GM21526 (cell line): ENCODE data around the gene SERPINE3.

ENCODE experiments used
- ATAC-seq: cut with Tn5 transposase; IDR thresholded peaks from one replicate; pipeline ENCODE4 v1.9.1; 2021; ENCODE audit warnings: moderate library complexity; ENCODE audit not compliant: unreplicated experiment, low FRiP score

The SERPINE3 gene

GRCh38 chr13:51359352-51359751, 19.9 kb downstream of the SERPINE3 start:
- ATAC-seq: no peak

DNA sequence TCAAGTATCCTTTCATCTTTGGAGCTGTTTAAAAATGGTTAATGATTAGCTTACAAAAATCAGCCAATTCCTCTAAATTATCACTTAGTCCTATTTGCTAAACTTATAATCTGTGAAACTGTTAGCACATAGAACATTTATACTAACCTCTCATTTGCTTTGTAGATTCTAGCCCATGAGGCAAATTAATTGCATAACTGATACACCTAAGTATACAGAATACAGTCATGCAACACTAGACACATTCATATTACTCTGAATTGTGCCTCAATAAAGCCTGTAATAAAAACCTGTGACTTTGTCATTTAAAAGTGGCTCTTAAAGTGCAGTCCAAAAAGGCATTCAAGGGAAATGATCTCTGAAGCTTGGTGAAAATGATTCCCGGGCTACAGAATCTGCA, 21.0 kb downstream of the SERPINE3 start:
- no peak for ATAC-seq

- ATAC-seq: no peak
These were observed 21.6 kb downstream of the SERPINE3 start for GRCh38 chr13:51361106-51361505.

- ATAC-seq: no peak
These were observed 24.1 kb downstream of the SERPINE3 start for GRCh38 chr13:51363625-51364024.

DNA sequence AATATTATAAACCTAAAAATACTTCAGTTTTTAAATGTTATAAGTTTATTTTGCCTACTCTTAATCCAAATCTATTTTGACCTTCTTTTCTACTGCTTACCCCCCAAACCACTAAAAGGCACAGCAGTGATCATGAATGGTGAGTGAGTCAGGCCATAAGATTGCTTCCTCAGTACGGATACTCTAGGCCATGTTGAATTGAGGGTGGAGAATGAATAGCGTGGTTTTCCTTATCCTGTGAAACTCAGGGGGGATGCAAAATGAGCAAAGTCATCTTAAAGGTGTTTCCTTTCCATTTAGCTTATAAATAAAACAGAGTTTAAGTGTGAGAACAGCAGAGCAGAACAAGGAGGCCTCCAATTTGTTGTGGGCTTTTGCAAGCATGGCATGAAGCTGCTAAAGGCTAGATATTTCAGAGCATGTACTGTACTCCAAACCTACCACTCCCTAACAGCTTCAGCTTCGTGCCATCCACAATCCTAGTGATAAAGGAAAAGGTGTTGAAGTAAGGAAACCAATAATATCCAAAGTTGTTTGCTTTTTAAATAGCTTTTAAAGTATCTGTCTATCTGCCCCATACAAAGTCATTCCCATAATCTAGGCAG, 25.0 kb downstream of the SERPINE3 start:
- no peak for ATAC-seq

DNA sequence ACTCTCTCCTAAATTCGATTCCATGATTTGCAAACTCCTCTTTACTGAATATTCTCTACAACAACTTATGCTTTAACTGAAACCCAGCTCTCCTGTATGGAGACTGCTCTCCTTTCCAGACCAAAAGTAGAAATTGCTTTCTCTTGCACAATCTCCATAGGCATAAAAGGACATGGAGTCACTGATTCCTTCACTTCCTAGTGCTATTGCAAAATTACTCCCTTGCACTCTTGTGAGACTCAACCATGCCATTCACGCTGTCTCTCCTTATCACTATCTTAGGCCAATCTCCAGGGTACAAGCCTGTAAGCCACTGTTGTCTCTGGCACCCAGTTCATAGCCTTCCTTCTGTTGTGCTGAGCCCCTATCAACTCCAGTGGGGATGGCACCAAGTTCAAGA, 30.6 kb downstream of the SERPINE3 start:
- no peak for ATAC-seq

GRCh38 chr13:51370811-51371210, 31.3 kb downstream of the SERPINE3 start:
- no peak for ATAC-seq

- ATAC-seq: no peak
These were observed 32.4 kb downstream of the SERPINE3 start for GRCh38 chr13:51371768-51372399.

GRCh38 chr13:51373451-51373850, 34.0 kb downstream of the SERPINE3 start:
- ATAC-seq: no peak

DNA sequence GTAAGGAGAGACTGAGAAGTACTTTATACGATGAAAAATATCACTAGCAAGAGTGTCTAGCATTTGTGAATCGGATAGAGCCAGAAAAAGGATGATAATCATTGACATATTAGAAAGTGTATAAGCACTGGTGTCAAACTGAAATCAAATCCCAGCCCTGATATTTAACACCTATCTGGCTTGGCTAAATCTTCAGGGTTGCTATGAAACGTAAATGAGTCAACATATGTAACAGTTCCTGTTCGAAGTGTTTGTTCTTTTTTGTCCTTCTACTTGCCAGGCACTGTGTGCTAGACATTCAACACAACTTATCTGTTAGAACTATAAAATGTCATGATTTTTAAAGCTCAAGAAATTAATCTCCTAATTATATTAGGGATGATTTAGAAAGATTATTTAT, 40.8 kb downstream of the SERPINE3 start:
- no peak for ATAC-seq

GRCh38 chr13:51385114-51385513, 45.6 kb downstream of the SERPINE3 start:
- ATAC-seq: no peak

- no peak for ATAC-seq
These were observed 55.2 kb downstream of the SERPINE3 start for GRCh38 chr13:51394724-51395123.

GRCh38 chr13:51396352-51396751, 56.9 kb downstream of the SERPINE3 start:
- peak; percentile 46 for ATAC-seq

DNA sequence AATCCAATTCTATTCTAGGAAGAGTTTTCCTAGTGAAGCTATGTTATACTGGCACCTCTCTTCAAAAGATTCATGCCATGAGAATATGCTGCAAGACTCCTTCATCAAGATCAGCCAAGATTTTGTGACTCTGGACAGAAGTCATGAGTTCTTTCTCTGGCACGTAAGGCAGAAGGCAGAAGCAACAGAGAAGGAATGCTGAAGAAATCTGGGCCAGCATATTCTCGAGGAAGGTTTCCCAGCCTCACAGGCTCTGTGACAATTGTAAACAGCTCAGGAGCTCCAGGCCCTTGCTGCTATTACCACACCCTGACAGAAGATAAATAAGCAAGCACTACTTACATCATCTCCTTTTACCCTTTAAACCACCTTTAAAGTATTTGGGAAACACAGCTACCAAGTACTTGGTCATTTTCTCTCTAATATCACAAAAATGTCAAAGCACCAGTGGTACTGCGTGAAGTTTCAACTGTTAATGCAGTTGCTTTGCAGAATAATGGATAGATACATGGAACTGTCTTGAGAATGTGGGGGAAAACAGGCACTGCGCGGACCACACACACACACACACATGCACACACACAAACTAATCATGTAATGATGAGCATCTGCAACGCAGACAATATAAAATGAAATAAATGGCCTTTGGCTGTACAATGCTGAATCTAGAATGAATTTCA, 57.9 kb downstream of the SERPINE3 start:
- ATAC-seq: no peak

- no peak for ATAC-seq
These were observed 65.7 kb downstream of the SERPINE3 start for GRCh38 chr13:51405176-51405575.

DNA sequence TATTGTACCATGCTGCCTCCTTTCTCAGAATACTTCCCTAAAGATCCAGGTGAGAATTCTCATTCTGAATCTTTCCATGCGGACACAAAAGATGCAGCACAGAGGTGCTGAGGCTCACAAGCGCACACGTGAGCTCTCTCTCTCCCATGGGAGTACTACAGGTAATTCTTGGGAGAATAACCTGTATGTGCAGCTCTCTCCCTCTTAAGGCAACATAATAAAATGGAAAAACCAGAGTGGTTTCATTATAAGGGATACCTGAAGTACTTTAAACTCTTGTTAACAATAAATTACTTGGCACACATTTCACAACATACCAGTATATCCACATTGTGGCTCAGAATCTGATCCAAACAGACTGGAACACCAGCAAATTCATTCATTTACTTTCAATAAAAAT, 72.9 kb downstream of the SERPINE3 start:
- ATAC-seq: no peak
